ENCODE data around the gene ABTB2.

DNA sequence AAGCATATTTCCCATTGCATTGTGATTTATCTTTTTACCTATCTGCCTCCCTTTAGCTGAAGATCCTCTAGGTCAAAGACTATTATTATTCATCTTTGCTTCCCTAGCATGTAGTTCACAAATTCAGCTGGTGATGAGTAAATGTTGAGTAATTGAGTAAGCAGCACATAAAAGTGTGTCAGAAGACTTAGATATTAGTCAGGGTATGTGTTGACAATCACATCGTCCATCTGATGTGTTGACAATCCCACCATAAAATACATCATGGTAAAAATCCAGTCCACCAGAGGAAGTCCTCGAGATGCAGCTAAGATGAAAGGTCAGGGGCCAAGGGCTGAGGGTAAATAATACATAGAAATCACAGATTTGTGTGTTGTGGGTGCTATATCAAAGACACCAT, 22.9 kb upstream of the ABTB2 start:
- no peak for TF ChIP-seq CTCF (IDR thresholded peaks at IDR 0.05)
- TF ChIP-seq POLR2A (IDR thresholded peaks at IDR 0.05): no peak
- no peak for TF ChIP-seq POLR2AphosphoS5 (IDR thresholded peaks at IDR 0.05)
- TF ChIP-seq EP300 (IDR thresholded peaks at IDR 0.05): no peak

All from upper lobe of left lung (tissue), 4 donors.